HK-2 (cell line): ENCODE results near the gene ANK3.
A peak's percentile ranks its signal among the peaks of the same experiment; 100 is the strongest.
"Not testable (repeated sequence)": the region's sequence is repeated elsewhere in the genome, so short reads cannot be mapped to it uniquely, and the experiment has no call there.

Experiments
- DNase-seq: peaks from one replicate; pipeline ENCODE4 v3.0.0-alpha.2; 2018; ENCODE audit not compliant: unreplicated experiment

Gene ANK3

GRCh38 chr10:60096761-60097513, 292.7 kb downstream of the ANK3 start:
- DNase-seq = no peak

GRCh38 chr10:60093317-60093716, 296.4 kb downstream of the ANK3 start:
- DNase-seq = no peak

DNA sequence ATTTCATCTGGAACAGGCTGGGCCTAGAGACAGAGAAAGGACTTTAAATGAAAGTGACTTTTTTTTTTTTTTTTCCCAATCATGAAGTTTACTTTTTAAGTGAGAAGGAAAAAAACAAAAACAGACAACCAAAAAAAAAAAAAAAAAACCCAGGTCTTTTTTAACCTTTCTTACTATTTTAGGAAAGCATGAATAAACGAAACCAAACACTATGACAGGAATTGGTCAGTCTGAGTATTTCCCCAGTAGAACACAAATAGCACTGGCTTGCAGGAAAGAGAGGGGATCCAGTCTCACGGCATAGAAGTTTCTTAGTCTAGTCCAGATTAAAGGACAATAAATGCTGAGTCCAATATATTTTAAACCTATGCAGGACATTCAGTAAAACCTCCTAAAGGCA, 302.8 kb downstream of the ANK3 start:
- DNase-seq = no peak

- no peak for DNase-seq
These were observed 303.3 kb downstream of the ANK3 start for GRCh38 chr10:60086421-60086820.

- DNase-seq = no peak
These were observed 306.8 kb downstream of the ANK3 start for GRCh38 chr10:60082744-60083344.

GRCh38 chr10:60082341-60082740, 307.3 kb downstream of the ANK3 start:
- DNase-seq = no peak

GRCh38 chr10:60073781-60074656, 315.7 kb downstream of the ANK3 start:
- DNase-seq = no peak

- no peak for DNase-seq
These were observed 316.3 kb downstream of the ANK3 start for GRCh38 chr10:60073397-60073780.

DNA sequence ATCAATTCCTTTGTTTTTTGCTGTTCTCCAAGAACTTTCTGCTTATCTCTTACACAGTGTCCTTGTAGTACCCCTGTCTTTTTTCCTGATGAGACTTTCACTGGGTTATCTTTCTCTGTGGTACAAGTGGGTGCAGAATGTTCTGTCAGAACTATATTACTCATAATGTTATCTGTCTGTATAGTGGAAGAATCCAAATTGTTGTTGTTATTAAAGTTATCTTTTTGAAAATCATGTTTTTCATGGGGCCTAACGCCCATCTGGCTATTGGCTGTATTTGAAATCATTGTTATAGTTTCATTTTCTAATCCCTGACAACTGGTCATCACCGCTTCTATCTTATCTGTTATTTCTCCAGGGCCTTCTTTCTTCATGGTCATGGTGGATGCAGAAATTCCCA, 320.4 kb downstream of the ANK3 start:
- no peak for DNase-seq

DNA sequence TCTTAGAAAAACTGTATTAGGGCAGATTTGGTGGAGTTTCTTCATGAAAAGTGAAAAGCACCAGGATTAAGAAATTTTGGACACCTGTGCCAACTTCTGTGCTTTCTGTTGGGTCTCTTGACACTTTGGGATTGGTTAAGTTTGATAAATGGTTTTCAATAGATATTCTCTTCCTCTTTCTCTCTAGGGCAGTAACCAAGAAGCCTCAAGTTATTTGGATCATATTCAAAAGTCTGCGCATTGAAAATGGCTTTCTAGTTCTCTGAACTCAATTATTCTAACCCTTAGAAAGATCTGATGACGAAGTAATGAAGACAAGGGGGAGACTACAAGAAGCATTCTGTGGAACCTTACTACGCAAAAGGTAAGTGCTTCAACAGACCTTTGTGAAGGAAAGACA, 339.3 kb downstream of the ANK3 start:
- DNase-seq = no peak

DNA sequence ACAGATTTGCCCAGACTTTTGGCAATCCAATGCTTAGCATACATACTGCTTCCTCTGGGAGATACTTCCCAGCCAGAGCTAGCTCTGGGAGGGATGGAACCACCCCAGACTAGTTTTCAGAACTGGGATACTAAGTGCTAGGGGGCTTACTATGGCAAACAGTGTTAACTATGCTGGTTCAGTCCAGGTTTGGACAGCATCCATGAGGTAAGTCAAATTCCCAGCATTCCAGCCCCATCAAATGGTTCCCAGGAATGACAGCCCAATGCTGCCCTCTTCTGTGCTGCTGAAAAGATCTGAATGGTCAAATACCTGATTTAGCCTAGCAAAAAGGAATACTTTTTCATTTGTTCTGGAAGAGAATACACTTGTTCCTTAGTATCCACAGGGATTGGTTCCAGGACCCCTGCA, 341.6 kb downstream of the ANK3 start:
- DNase-seq = peak; percentile 21

GRCh38 chr10:60045571-60045970, 344.1 kb downstream of the ANK3 start:
- DNase-seq = no peak

DNA sequence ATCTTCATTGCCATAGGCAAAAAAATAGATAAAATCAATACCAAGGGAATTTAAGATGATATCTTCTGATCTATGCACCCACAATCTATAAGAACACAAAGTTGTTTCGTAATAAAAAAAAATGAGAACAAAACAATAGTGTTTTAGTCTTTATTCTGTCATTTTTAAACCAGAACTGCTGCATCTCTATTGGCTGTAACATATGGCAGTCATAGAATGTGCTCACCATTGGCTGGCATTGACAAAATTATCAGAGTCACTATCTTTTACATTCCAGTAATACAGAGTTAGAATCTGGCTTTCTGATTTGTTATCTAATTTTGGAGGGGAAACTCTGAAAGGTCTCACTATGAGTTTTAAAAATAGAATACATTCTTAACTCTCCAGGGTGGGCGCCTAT, 344.7 kb downstream of the ANK3 start:
- DNase-seq = no peak

DNA sequence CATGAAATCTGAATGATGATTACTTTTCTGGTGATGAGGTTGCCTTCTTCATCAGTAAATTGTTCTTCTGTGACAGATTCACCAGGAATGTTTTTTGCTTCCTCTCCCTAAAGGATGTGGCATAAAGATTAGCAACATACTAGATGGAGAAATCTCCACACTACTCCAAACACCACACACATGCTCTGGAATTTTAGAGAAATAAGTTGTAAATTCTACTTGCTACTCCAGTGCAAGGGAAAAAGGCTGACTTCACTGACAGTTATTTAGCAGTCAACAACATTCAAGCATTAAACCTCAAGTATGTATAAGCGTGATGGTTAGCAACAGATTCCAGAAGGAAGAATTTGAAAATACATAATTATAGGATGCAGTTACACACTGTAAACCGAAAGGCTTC, 345.4 kb downstream of the ANK3 start:
- DNase-seq = no peak

GRCh38 chr10:60043561-60044241, 346.0 kb downstream of the ANK3 start:
- no peak for DNase-seq

DNA sequence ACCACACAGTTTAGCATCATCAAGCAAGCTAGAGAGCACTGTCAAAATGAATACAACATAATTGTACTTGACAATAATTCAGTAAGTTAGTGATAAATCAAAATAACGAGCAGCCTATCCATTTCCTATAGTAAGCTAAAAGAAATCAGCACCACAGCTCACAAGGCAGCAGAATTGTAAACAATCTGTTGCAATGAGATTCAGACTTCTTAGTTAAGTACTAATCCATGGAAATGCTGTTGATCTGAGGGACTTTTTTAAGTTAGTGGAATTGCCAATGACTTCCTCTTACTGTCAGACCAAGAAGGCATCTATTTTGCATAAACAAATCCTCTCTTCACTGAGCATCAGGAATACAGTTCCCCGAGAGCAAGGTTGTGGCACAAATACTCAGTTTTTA, 346.8 kb downstream of the ANK3 start:
- no peak for DNase-seq

GRCh38 chr10:60042262-60042661, 347.4 kb downstream of the ANK3 start:
- DNase-seq = no peak

- DNase-seq = no peak
These were observed 348.1 kb downstream of the ANK3 start for GRCh38 chr10:60041489-60042133.

DNA sequence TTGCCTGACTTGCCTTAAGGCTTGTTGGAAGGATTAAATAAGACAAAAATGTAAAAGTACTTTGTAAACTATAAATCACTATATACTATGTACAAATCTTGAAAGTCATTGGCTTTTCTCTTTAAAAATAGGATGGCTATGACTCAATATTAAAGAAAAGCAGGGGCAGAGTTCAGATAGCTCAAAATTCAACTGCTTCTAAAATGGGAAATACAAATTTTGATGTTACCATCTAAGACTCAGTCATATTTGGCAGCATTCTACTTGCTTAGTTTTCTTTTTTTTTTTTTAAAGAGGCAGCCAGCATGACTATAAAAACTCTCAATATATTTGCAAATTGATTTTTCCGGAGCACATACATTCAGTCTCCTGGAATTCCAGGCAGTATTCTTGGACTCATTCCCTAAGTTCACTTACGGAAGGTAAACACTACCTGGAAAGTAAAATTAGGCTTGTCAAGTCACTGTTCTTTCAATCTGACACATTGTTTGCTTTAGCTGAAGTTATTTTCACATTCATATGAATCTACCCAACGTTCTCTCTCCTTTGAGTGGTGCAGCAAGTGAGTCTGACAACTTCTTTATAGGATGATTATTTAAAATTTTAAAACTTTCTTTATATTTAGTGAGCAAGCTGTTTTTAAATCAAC, 349.5 kb downstream of the ANK3 start:
- no peak for DNase-seq

GRCh38 chr10:60035984-60036383, 353.7 kb downstream of the ANK3 start:
- DNase-seq = no peak

- not testable (repeated sequence) for DNase-seq
These were observed 354.3 kb downstream of the ANK3 start for GRCh38 chr10:60035375-60035774.
